Omental fat pad (tissue), 4 donors: ENCODE results near the gene LCE1F. TPM values are rescaled to one million over a fixed set of nuclear protein-coding genes. Genes with fewer than 3 reads are reported as not detected.

Source experiments
- total RNA-seq, 4 donors: library from RNA; depleted of rRNA; stranded (reverse); fragments of >200 nt; gene quantifications; one replicate each; pipeline ENCODE4 v1.1.0, GENCODE V29; 2016

The LCE1F gene
- total RNA-seq, 4 donors from 2014 or later: not detected

Other genes starting within 250 kb of the LCE1F start
- gene LCE3E, start 208.4 kb upstream of the LCE1F start, total RNA-seq: not detected
- gene LCE3D, start 194.6 kb upstream of the LCE1F start, total RNA-seq: not detected
- not detected for gene LCE3C, start 174.9 kb upstream of the LCE1F start, total RNA-seq
- gene LCE3B, start 161.3 kb upstream of the LCE1F start, total RNA-seq: not detected
- not detected for gene LCE3A, start 152.0 kb upstream of the LCE1F start, total RNA-seq
- gene LCE2D, start 111.8 kb upstream of the LCE1F start, total RNA-seq: not detected
- not detected for gene LCE2C, start 99.9 kb upstream of the LCE1F start, total RNA-seq
- not detected for gene LCE2B, start 89.0 kb upstream of the LCE1F start, total RNA-seq
- gene LCE2A, start 76.8 kb upstream of the LCE1F start, total RNA-seq: not detected
- gene LCE4A, start 67.0 kb upstream of the LCE1F start, total RNA-seq: not detected
- gene KPRP, start 17.1 kb upstream of the LCE1F start, total RNA-seq: not detected
- gene LCE1E, start 11.1 kb downstream of the LCE1F start, total RNA-seq: not detected
- not detected for gene LCE1D, start 21.6 kb downstream of the LCE1F start, total RNA-seq
- gene LCE1C, start 31.5 kb downstream of the LCE1F start, total RNA-seq: not detected
- gene LCE1B, start 36.8 kb downstream of the LCE1F start, total RNA-seq: not detected
- not detected for gene LCE1A, start 52.3 kb downstream of the LCE1F start, total RNA-seq
- not detected for gene LCE6A, start 67.7 kb downstream of the LCE1F start, total RNA-seq
- gene LCE7A, start 84.9 kb downstream of the LCE1F start, total RNA-seq: not detected
- gene SMCP, start 103.2 kb downstream of the LCE1F start, total RNA-seq: not detected
- gene IVL, start 133.4 kb downstream of the LCE1F start, total RNA-seq: not detected
- not detected for gene SPRR5, start 172.1 kb downstream of the LCE1F start, total RNA-seq
- gene SPRR4, start 195.5 kb downstream of the LCE1F start, total RNA-seq: not detected
- not detected for gene SPRR1A, start 208.9 kb downstream of the LCE1F start, total RNA-seq
- gene SPRR3, start 226.6 kb downstream of the LCE1F start, total RNA-seq: not detected